ENCODE measurements around the gene ATP23.

Gene ATP23

GRCh38 chr12:57941165-57941894, at the start of gene ATP23:
TSS of gene ATP23 (plus strand) at chr12:57941567. CDS start at chr12:57941702, 135 bp downstream.
- ATAC-seq: peak; percentile 90
- peak; percentile 84 for DNase-seq

GRCh38 chr12:57892232-57892972, 49.0 kb upstream of the ATP23 start:
- ATAC-seq: no peak
- DNase-seq: no peak

DNA sequence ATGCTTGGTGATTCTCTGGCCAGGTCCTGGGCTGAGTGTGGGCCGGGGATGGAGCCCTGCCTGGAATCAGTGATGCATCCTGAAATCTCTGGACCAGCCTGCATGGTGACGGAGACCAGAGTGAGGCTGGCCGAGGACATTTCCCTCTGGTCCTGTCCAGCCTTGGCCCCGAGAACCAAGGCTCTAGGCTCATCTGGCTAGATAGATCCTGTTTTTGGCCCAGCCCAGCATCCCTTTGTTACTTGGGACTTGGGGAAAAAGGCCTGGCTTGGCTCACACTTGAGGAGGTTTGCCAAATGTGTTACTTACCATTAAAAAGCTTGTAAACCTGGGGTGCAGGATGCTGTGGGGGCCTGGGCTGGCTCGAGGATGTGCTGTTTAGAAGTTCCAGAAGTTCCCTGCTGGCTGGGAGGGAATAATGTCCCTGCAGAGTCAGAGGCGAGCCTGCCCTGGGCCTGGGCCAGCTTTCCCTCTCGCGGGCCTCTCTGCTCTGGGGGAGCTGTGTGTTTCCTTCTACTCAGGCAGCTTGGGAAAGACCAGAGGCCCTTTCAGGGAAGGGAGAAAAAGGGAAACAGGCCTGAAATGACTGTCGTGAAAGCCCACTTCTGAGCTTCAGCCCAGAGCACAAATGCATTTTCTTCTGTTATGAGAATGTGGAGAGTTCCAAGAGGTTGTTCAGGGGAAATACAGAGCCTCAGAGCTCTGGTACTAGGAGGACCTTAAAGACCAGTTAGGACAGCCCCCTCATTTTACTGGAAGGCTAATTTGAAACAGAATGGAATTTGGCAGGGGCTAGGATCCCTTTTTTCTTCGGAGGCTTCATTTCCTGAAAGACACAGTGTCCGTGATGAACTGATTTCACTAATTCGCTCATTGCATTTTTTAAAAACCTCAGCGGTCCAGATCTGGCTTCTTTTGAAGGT, 47.7 kb upstream of the ATP23 start:
- DNase-seq (no peak), ATAC-seq (no peak)

DNA sequence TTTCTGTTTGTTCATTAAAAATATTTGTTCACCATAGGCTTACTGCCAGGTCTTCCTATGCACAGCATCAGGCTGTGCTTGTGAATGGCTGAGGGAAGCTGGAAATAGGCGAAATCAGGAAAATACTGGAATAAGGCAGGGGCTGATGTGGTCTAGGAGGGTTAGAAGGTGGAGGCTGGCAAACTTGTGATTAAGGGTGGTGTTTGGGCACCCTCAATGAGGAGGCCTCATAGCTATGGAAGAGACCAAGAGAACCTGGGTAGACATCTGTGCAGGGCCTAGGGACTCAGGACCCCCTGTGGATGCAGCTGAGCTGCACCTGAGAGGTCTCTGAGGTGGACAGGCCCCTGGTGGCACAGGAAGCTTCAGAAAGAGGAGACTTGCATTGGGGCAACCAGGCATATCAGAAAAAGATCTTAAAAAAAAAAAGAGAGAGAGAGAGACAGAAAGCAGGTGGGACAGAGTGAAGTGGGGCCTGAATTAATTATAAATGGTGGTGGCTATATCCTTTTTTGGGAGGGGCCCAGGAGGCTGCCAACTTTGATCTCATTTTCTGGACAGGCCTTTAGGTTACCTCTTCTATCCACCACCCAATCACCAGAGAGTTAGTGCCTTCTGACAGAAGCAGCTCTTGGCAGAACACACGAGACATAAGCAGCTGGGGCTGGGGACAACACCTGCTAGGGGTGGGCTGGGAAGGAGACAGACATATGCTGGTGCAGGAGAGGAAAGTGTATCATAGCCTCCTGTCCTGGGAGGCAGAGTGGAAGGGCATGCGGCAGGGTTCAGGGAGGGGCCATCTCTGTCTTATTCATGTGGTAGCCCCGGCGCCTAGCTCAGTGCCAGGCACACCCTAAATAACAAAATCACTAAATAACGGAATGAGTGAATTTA, 46.7 kb upstream of the ATP23 start:
- no peak for DNase-seq
- no peak for ATAC-seq

- DNase-seq: no peak
- no peak for ATAC-seq
Observed at GRCh38 chr12:57895389-57896114, 45.8 kb upstream of the ATP23 start.

DNA sequence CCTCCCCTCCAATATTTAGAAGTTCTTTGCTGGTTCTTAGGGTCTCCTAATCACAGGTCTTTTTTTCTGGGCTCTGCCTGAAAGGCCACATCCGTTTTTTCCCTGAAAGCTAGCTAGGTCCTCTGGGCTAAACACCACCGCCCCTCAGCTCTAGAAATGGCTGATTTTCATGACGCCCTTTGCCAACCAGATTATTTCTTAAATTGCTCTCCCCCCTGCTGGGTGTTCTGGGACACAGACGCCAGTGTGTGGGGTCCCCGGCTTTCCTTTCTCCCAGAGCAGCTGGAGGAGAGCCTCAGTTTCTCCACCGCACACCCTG, 45.3 kb upstream of the ATP23 start:
- no peak for DNase-seq
- ATAC-seq: no peak

DNA sequence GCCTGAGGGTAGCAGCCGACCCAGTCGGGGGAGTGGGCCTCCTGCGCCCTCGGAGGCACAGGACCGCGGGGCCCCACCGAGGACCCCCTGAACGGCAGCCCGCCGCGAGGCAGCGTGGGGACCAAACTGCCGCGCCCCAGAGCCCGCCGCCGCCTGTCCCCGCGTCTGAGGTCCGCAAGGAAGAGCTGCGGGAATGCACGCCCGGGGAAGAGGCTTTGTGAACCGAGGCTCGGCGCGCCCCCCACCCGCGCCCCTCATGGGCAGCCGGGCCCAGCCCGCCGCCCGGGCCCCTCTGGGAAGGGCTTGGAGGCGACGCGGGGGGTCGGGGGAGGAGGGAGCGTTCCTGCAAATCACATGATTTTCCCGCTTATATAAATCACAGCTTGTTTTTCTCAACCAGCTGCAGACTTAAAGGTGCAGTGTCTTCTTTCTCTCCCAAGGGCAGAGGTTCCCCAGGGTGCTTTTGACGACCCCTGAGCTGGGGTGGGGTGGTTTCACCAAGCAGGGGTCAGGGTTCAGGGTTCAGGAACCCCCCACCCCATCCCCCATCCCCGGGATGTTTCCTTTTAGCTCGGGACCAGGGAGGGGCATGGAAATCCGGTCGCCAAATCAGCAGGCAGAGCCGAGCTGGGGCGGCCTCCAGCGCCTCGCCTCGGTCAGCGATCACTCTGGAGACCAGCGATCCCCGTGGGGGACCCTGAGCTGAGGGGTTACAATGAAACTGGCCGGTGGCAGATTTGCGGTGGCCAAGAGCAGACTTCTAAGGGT, 44.7 kb upstream of the ATP23 start:
- ATAC-seq (no peak), DNase-seq (no peak)

DNA sequence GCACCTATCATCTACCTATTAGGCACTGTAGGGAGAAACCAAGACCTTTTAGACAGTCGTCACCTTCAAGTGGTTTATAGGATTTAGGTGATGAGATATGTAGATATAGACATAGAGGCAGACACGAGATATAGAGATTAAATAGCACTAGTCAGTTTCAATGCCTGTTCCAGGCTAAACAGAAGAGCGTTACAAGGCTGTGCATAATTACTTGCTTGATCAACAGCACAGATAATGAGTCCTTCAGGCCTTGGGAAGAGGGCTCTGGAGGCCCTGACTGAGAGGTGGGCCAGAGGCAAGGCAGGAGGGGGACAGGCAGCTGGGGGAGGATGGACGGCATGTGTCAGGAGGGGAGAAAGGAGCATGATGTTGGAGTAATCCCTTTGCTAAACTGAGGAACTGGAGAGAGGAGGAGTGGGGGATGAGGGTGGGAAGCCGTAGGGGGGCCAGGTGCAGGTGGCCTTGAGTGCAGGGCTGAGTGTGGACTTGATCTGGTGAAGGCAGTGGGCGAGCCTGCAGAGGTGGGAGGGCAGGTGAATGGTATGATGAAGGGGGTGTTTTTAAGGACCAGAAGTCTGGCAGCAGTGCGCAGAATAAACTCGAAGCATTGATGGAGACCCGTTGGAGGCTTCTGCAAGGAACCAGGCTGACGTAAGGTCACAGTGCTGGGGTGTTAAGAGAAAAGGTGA, 43.9 kb upstream of the ATP23 start:
- DNase-seq (no peak), ATAC-seq (no peak)

GRCh38 chr12:57898308-57898970, 42.9 kb upstream of the ATP23 start:
- ATAC-seq (no peak), DNase-seq (no peak)

- peak; percentile 94 for ATAC-seq
- peak; percentile 82 for DNase-seq
Observed at GRCh38 chr12:57899010-57899662, 42.2 kb upstream of the ATP23 start.

- no peak for ATAC-seq
- no peak for DNase-seq
Observed at GRCh38 chr12:57902478-57902969, 38.8 kb upstream of the ATP23 start.

GRCh38 chr12:57904426-57904825, 36.9 kb upstream of the ATP23 start:
- DNase-seq (no peak), ATAC-seq (no peak)

GRCh38 chr12:57904848-57905811, 36.2 kb upstream of the ATP23 start:
- DNase-seq (peak; percentile 88), ATAC-seq (peak; percentile 91)

- ATAC-seq: no peak
Observed at GRCh38 chr12:57905812-57906475, 35.4 kb upstream of the ATP23 start.

DNA sequence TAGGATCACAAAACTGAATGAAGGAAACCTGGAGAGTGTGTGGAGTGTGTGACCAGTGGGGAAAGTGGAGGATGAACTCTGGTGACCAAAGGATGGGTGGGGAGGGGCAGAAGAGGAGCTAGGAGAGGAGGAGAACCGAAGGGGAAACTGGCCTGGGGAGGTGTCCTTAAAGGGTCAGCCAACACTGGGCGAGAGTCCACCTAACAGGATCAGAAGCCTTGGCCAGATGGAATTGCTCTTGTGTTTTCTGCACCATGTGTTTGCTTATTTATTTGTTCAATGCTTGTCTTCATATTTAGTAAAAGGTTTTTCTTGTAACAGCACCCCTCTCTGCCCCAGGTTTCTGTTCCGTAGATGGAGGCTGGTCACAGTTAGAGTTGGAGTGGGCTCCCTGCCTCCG, 34.5 kb upstream of the ATP23 start:
- no peak for ATAC-seq
- no peak for DNase-seq

More at GRCh38 chr12:57905812-57906475, 35.4 kb upstream of the ATP23 start:
- no peak for DNase-seq

DNA sequence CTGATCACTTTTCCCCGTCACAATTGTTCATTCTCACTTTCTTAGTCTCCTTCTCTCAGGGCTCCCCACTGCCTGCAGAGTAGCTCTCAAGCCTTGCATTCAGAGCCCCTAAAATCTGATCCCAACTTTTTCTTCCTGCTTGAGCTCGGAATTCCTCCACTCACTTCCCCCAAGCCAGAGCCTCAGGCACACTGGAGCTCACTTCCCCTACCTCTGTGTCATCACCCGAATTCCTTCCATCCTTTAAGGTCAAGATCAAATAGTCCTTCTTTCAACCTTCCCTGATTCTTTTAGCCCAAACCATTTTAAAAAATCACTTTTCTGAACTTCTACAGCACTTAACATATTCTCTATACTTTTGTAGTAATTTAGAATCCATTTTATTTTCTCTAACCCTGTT, 34.1 kb upstream of the ATP23 start:
- no peak for ATAC-seq

DNA sequence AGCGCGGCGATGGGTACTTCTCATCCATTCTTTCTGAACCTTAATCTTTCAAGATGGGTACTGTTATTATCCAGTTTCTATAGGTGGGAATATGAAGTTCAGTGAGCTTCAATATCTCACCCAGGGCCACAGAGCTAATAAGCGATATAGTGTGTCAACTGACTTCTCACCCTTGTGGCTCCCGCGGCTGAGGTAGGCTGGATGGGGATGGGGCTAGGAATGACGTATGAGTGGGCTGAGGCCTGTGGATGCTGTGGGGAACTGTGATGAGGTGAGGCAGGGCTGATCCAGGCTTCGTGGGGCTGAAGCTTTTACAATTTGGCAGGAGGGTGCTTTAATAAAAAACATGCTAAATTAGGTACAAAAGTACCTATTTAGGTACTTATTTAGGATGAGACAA, 32.9 kb upstream of the ATP23 start:
- ATAC-seq (no peak), DNase-seq (no peak)

More for the DNA sequence above, 34.1 kb upstream of the ATP23 start:
- DNase-seq: no peak

All from stimulated activated naive CD8-positive, alpha-beta T cell treated with anti-CD3 and anti-CD28 coated beads, Interleukin-15, Interleukin-2, amounts not matched to agents 100 U/mL and 50 U/mL, for 24 hours (primary cell).